ENCODE results near the gene ITGB1.

DNA sequence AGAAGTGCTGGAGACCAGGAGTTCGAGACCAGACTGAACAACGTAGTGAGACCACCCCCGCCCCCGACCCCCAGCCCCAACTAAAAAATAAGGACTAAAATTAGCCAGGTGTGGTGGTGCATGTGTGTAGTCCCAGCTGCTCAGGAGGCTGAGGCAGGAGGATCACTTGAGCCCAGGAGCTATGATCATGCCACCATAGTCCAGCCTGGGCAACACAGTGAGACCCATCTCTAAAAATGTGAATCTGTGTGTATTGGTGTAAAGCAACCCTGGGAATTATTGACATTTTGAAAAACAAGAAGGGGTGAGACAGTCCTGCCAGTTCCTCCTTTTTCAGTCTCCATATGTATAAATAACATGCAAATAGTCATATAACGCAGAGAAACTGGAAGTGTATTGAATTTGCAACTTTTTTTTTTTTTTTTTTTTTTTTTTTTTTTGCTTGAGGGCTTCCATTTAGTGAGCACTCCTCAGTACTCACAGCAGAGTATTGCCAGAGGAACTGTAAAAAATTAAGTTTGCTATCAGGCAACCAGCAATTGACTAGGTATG lies 3.4 kb upstream of the ITGB1 start:
- TF ChIP-seq POLR2AphosphoS5 (IDR thresholded peaks at IDR 0.05; ENCODE audit: low read depth, low read length) (no peak), POLR2A (IDR thresholded peaks at IDR 0.05; ENCODE audit: low read depth, low read length) (no peak), TAF1 (IDR thresholded peaks at IDR 0.05; ENCODE audit: low read depth, low read length) (no peak), POU2F2 (IDR thresholded peaks at IDR 0.05; ENCODE audit: low read depth, low read length) (no peak), SPI1 (IDR thresholded peaks at IDR 0.05; ENCODE audit: low read depth, low read length) (peak; percentile 83)
